Sigmoid colon (tissue), 7 donors: ENCODE measurements around the gene PXDN. TPM values are rescaled to one million over a fixed set of nuclear protein-coding genes. Genes with fewer than 3 reads are reported as not detected.

ENCODE experiments used
- DNase-seq: peaks from one replicate; pipeline ENCODE4 v3.0.0-alpha.2; 2019
- H3K27ac ChIP-seq, 4 donors: fragments of 200-600 bp; sonication (generic); one replicate each; pipeline ENCODE4 v1.5.1; 2016 to 2019; ENCODE audit warnings: mild to moderate bottlenecking in 1 of 4
- H3K27me3 ChIP-seq, 3 donors: fragments of 200-600 bp; sonication (generic); one replicate each; pipeline ENCODE4 v1.5.1; 2019; ENCODE audit warnings: mild to moderate bottlenecking in 1 of 3
- H3K36me3 ChIP-seq, 4 donors: fragments of 200-600 bp; sonication (generic); one replicate each; pipeline ENCODE4 v1.5.1; 2016 to 2019
- H3K4me1 ChIP-seq, 4 donors: fragments of 200-600 bp; sonication (generic); one replicate each; pipeline ENCODE4 v1.5.1; 2017 to 2019
- H3K4me3 ChIP-seq, 4 donors: fragments of 200-600 bp; sonication (generic); one replicate each; pipeline ENCODE4 v1.5.1; 2017 to 2019; ENCODE audit warnings: mild to moderate bottlenecking in 2 of 4, moderate library complexity in 1 of 4
- H3K9me3 ChIP-seq, 4 donors: fragments of 200-600 bp in 3 of 4; sonication (generic) in 3 of 4; one replicate each; pipeline versions ENCODE4 v1.5.1 to v1.6.1; 2013 to 2019
- EP300 ChIP-seq, 4 donors: sonication (generic); formaldehyde crosslinking; IDR thresholded peaks; one replicate each; pipeline ENCODE4 v1.6.1; 2017; ENCODE audit warnings: antibody characterized with exemption in 4 of 4
- POLR2A ChIP-seq, 2 donors: fragments of 450-650 bp; IDR thresholded peaks; one replicate each; pipeline ENCODE4 v1.6.1; 2016; ENCODE audit warnings: antibody characterized with exemption in 2 of 2, mild to moderate bottlenecking in 2 of 2, moderate library complexity in 2 of 2
- POLR2AphosphoS5 ChIP-seq, 4 donors: sonication (generic); formaldehyde crosslinking; IDR thresholded peaks; one replicate each; pipeline ENCODE4 v1.6.1; 2017; ENCODE audit warnings: antibody characterized with exemption in 4 of 4
- WGBS, 2 donors: extraction: QIAGEN DNeasy Blood & Tissue Kit; methylation state at CpG; one replicate each; pipeline ENCODE4 v1.1.7; 2013; 5-methylcytosine and 5-hydroxymethylcytosine counted together
- intact Hi-C: fragments of 100-400 bp; cut with DNase I; formaldehyde crosslinking; loops from one replicate; pipeline ENCODE4 v1.15.1; 2023
- polyA plus RNA-seq, 3 donors: library from polyadenylated mRNA; stranded (reverse); fragments of 200-250 nt; gene quantifications; one replicate each; pipeline ENCODE4 v1.2.3, GENCODE V29; 2013
- total RNA-seq, 4 donors: library from RNA; depleted of rRNA; stranded (reverse); fragments of >200 nt; gene quantifications; one replicate each; pipeline ENCODE4 v1.1.0, GENCODE V29; 2016
- TF ChIP-seq, protein P1 (sequence below), 4 experiments: fragments of 450-650 bp in 3 of 4; fragments of 200-600 bp in 1 of 4; IDR thresholded peaks; one replicate each; pipeline ENCODE4 v1.5.1; 2016 to 2019; ENCODE audit warnings: antibody characterized with exemption in 4 of 4, mild to moderate bottlenecking in 3 of 4, moderate library complexity in 2 of 4
- donor health status: healthy with polysubstance abuse.
- donor health status: Bipolar disorder and iron deficiency.
- donor health status: healthy.

PXDN gene
- total and polyA plus RNA-seq, 7 donors: 1.2 to 126 (median 34.4) TPM

DNA sequence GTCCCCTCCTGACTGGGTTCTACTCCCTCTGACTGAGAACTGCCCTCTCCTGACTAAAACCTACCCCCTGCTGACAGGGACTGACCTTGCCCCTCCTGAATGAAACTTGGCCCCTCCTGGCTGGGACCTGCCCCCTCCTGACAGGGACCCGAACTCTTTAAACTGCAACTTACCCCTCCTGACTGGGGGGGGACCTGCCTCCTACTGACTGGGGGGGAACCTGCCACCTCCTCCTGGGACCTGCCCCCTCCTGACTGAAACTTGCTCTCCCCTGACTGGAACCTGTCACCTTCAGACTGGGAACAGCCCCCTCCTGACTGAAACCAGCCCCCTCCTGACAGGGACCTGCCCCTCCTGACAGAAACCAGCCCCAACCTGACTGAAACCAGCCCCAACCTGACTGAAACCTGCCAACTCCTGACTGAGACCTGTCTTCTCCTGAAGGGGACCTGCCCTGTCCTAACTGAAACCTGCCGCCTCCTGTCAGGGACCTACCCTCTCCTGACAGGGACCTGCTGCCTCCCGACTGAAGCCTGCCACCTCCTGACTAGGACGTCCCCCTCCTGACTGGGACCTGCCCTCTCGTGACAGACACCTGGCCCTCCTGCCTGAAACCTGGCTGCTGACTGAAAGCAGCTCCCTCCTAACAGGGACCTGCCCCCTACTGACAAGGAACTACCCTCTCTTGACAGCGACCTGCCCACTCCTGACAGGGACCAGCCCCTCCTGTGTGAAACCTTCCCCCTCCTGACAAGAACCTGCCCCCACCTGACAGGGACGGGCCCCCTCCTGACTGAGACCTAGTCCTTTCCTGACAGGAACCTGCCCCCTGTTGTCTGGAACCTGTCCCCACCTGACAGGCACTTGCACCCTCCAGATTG lies 87.1 kb downstream of the PXDN start:
- H3K27me3 ChIP-seq: no peaks in the 10 kb centered on the region
- no peak overlapping the region for H3K4me3 ChIP-seq
- peak overlapping the region in 3 of 4 donors; percentile 29 to 90 (median 90) for H3K27ac ChIP-seq
- peaks cover 0 to 40% (median 33%) of the 10 kb centered on the region in 4 donors for H3K4me1 ChIP-seq
- 35 to 67% methylated on average over 7 of the region's 7 CpGs for WGBS, 2 donors
- peaks cover 18 to 42% (median 25%) of the 10 kb centered on the region in 4 donors for H3K36me3 ChIP-seq
- intact Hi-C loops: no loop called here
- no peaks in the 10 kb centered on the region for H3K9me3 ChIP-seq
- no peak for TF ChIP-seq POLR2A (IDR thresholded peaks at IDR 0.05)
- no peak for TF ChIP-seq POLR2AphosphoS5 (IDR thresholded peaks at IDR 0.05)
- peak; percentile 63 for DNase-seq

DNA sequence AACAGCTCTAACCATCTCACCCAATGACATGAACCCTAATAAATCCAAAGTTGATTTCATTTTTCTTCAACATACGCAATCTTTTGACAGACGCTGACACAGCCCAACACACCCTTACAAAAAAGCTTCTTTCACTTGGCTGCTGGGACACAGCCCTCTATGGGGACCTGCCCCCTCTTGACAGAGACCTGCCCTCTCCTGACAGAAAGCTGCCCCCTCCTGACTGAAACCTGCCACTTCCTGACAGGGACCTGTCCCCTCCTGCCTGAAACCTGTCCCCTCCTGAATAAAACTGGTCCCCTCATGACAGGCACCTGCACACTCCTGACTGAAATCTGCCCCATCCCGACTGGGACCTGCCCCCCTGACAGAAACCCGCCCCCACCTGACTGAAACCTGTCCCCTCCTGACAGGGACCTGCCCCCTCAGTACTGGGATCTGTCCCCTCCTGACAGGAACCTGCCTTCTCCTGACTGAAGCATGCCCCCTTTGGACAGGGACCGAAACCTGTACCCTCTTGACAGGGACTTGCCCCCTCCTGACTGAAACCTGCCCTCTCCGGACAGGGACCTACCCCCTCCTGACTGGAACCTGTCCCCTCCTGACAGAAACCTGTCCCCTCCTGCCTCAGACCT lies 87.9 kb downstream of the PXDN start:
- Histone ChIP-seq H3K4me1 (peaks cover 0 to 48% (median 41%) of the 10 kb centered on the region in 4 donors), H3K4me3 (no peak overlapping the region), H3K27ac (peak overlapping the region in 3 of 4 donors; percentile 29 to 90 (median 90)), H3K36me3 (peaks cover 17 to 34% (median 22%) of the 10 kb centered on the region in 4 donors), H3K9me3 (no peaks in the 10 kb centered on the region), H3K27me3 (no peaks in the 10 kb centered on the region)
- WGBS, 2 donors: 78 to 90% methylated on average over 6 of the region's 6 CpGs
- peak; percentile 58 for DNase-seq
- TF ChIP-seq, protein P1, sequence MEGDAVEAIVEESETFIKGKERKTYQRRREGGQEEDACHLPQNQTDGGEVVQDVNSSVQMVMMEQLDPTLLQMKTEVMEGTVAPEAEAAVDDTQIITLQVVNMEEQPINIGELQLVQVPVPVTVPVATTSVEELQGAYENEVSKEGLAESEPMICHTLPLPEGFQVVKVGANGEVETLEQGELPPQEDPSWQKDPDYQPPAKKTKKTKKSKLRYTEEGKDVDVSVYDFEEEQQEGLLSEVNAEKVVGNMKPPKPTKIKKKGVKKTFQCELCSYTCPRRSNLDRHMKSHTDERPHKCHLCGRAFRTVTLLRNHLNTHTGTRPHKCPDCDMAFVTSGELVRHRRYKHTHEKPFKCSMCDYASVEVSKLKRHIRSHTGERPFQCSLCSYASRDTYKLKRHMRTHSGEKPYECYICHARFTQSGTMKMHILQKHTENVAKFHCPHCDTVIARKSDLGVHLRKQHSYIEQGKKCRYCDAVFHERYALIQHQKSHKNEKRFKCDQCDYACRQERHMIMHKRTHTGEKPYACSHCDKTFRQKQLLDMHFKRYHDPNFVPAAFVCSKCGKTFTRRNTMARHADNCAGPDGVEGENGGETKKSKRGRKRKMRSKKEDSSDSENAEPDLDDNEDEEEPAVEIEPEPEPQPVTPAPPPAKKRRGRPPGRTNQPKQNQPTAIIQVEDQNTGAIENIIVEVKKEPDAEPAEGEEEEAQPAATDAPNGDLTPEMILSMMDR (IDR thresholded peaks at IDR 0.05): no peak
- TF ChIP-seq POLR2AphosphoS5 (IDR thresholded peaks at IDR 0.05) (no peak), POLR2A (IDR thresholded peaks at IDR 0.05) (no peak)
- intact Hi-C loops: no loop called here

DNA sequence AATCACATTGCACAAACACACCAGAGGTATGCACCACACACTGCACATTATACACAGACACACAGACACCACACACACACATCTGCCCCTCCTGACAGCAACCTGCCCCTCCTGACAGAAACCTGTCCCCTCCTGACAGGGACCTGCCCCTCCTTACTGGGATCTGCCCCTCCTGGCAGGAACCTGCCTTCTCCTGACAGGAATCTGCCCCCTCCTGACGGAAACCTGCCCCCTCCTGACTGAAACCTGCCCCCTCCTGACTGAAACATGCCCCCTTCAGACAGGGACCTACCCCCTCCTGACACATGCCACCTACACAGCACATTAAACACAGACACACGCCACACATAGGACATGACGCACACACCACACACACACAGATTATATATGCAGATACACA lies 88.9 kb downstream of the PXDN start:
- Histone ChIP-seq H3K9me3 (no peaks in the 10 kb centered on the region), H3K27me3 (no peaks in the 10 kb centered on the region), H3K4me3 (no peak overlapping the region), H3K27ac (peak overlapping the region in 3 of 4 donors; percentile 82 to 90 (median 90)), H3K36me3 (peaks cover 12 to 25% (median 13%) of the 10 kb centered on the region in 4 donors), H3K4me1 (peaks cover 0 to 58% (median 49%) of the 10 kb centered on the region in 4 donors)
- peak; percentile 19 for DNase-seq
- TF ChIP-seq POLR2A (IDR thresholded peaks at IDR 0.05): no peak
- TF ChIP-seq POLR2AphosphoS5 (IDR thresholded peaks at IDR 0.05): no peak
- TF ChIP-seq, protein P1 (IDR thresholded peaks at IDR 0.05): no peak
- no peak for TF ChIP-seq EP300 (IDR thresholded peaks at IDR 0.05)
- intact Hi-C loops: no loop called here
- 87 to 95% methylated on average over 3 of the region's 3 CpGs for WGBS, 2 donors

DNA sequence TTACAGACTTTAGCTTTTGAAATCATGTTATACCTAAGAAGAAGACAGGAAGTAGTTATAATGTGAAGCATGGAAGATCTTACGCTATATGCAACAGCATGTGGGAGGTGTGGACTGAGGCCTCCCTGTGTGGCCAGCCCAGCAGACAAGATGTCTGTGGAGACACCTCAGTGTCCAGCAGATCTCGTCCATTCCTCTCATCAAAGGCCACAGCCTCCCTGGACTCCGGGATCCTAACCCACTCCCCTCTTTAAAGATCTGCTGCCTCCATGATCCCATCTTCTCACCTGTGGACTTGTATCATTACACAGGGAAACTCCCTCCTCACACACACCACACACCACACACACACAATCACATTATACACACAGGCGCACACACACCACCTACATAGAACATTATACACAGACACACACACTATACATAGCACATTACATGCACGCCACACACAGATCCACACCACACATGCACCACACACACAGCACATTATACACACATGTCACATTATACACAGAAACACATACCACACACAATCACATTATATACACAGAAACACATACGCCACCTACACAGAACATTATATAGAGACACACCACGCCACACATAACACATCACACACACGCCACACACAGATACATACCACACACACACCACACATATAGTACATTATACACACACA lies 89.5 kb downstream of the PXDN start:
- 79 to 83% methylated on average over 8 of the region's 8 CpGs for WGBS, 2 donors
- Histone ChIP-seq H3K27ac (peak overlapping the region; percentile 80 to 90 (median 86)), H3K4me3 (no peak overlapping the region), H3K36me3 (peaks cover 6 to 23% (median 8%) of the 10 kb centered on the region in 4 donors), H3K27me3 (no peaks in the 10 kb centered on the region), H3K4me1 (peaks cover 0 to 60% (median 50%) of the 10 kb centered on the region in 4 donors), H3K9me3 (no peaks in the 10 kb centered on the region)
- DNase-seq: peak; percentile 40
- TF ChIP-seq POLR2A (IDR thresholded peaks at IDR 0.05): no peak
- no peak for TF ChIP-seq EP300 (IDR thresholded peaks at IDR 0.05)
- TF ChIP-seq, protein P1 (IDR thresholded peaks at IDR 0.05): no peak
- no peak for TF ChIP-seq POLR2AphosphoS5 (IDR thresholded peaks at IDR 0.05)
- intact Hi-C loops: loop anchor here (5.0 kb wide), 1 partner anchor 63 kb away; no protein-coding TSS in a partner anchor
